CD4-positive, alpha-beta T cell treated with Interleukin-15 for 1 hour (primary cell): ENCODE measurements around the gene KLHDC7B.

Source experiments
- DNase-seq: peaks from one replicate; pipeline ENCODE4 v3.0.0-alpha.2; 2020

The KLHDC7B gene

DNA sequence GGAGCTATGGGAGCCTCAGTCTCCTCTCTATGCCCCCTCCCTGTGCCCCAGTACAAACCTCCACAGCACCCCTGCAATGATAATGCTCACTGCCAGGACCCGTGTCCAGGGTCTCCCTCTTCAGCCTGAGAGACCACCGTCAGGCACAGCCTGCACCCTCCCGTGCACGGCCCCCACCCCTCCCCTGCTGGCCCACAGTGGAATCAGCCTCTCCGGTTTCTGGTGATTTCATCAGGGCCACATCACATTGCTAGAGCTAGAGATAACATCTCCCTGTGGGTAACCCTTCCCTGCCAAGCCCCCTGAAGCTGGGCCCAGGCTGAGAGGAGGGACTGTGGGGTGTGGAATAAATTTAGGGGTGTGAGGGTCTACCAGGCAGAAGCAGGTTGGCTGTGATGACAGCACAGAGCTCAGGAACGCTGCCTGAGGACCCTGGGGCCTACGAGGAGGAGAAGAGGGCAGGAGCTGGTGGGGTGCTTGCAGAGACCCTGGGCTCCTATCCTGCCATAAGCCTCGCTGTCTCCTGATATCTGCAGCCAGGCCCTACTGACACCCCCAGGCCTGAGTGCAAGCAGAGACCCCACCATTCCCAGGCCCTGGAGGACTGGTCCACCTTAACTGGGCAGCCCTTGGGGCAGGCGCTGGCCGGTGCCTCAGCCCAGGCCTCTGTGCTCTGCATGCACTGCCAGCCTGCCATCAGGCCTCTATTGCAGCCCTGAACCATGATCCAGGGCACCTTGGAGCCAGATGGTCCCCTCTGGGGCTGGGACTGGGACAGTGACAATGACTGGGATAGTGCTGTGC is at the start of gene KLHDC7B:
Gene KLHDC7B, plus strand, starts transcription at position 378 of the 804 bp plus-strand sequence. Its CDS starts 345 bp downstream, at position 723.
- no peak for DNase-seq

- no peak for DNase-seq
Observed at GRCh38 chr22:50497093-50497492, 48.6 kb upstream of the KLHDC7B start.

GRCh38 chr22:50498322-50498890 is 47.3 kb upstream of the KLHDC7B start:
- DNase-seq = peak; percentile 75

- no peak for DNase-seq
Observed at GRCh38 chr22:50500452-50500851, 45.2 kb upstream of the KLHDC7B start.

DNA sequence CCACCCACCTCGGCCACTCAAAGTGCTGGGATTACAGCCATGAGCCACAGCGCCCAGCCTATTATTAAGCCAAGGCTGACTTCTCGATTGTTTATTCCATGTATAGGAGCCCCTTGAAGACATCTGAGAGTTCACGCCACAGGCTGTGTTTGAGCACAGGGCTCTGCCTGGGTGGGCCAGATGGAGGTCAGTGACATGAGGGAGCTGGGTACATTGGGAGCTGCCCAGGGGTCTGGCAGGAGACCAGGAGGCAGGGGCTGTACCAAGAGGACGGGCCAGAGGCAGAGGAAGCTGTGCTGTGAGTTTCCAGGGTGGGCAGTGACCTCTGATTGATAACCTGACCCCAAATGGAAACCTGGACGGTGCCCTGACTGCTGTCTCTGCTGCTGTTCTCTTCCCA is 43.6 kb upstream of the KLHDC7B start:
- DNase-seq = no peak

GRCh38 chr22:50502628-50503474 is 42.8 kb upstream of the KLHDC7B start:
- DNase-seq = no peak

DNA sequence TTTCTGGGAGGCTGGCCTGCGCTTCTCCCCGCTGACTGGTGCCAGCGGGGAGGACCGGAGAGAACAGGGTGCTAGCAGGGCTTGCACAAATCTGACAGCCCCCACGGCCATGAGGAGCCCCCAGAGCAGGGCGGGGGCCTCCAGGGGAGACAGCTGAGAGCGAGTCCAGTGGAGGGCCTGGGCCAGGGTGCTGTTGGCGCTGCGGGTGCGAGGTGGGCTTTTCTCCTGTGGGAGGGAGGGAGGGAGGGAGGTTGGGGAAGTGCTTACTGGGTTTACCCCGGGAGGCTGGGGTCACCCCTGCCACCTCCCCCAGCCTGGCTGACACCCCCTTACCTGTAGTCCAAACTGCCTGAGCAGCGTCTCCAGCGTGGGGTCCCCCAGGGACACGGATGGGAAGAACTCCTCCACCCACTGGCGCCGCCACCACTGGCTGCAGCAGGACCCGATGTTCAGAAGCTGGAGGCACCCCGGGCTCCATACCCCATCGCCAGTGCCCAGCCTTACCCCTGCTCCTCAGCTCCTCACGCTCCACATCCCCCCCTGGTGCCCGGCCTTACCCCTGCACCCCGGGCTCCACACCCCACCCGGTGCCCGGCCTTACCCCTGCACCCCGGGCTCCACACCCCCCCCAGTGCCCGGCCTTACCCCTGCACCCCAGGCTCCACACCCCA is 42.1 kb upstream of the KLHDC7B start:
- DNase-seq = no peak

DNA sequence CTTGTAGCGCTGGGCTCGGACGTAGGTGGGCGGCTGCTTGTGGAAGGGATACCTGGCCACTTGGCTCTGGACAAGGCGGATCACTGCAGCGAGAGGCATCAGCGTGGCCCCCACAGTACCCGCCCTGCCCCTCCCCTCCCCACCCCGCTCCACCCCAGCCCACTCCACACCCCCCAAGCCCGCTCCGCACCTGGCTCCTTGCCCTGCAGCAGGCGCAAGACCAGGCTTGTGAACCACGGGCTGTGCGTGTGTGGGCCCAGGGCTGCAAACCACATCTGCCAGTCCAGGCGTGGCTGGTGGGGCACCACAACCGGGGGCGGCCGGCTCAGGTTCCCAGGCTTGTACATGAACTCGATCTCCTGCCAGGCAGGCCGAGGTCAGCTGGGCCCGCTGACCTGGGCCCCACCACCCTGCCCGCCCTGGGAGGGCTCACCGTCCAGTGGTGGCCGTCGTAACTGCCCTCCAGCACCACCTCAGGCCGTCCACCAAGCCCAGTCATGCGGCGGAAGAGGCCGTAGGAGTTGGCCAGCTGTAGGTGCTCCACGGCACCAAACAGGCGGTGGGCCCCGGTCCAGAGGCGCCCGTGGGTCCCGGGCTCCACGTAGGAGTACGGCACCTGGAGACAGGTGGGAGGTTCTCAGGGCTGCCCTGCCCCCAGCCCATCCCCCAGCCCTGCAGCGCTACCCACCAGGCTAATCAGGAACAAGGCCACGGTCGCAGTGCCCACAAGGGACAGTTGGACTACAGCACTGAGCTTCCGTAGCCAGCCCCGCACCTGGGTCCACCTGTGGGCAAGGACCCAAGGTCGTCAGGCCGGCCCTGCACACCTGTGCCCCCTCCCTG is 41.1 kb upstream of the KLHDC7B start:
- DNase-seq = no peak

DNA sequence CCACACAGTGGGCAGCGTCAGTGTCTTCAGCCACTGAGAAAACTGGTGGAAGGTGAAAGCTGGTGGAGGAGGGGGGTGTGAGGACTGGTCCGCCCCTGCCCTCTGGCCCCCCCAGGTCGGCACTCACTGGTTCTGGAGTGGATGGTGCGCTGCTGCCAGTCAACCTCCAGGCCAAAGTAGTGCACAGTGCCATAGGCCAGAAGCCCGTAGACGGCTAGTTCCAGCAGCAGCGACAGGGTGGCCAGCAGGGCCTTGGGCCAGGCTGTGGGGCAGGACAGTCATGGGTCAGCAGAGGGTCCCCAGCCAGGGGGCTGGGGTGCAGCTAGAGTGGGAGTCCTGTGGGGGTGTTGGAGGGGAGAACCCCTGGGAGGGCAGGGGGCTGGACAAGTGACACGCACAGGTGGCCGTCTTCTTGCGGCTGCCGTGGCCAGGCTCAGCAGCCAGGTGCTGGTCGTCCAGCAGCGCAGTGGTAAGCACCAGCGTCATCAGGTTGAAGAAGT is 40.4 kb upstream of the KLHDC7B start:
- no peak for DNase-seq

- no peak for DNase-seq
Observed at GRCh38 chr22:50505776-50506610, 39.7 kb upstream of the KLHDC7B start.

DNA sequence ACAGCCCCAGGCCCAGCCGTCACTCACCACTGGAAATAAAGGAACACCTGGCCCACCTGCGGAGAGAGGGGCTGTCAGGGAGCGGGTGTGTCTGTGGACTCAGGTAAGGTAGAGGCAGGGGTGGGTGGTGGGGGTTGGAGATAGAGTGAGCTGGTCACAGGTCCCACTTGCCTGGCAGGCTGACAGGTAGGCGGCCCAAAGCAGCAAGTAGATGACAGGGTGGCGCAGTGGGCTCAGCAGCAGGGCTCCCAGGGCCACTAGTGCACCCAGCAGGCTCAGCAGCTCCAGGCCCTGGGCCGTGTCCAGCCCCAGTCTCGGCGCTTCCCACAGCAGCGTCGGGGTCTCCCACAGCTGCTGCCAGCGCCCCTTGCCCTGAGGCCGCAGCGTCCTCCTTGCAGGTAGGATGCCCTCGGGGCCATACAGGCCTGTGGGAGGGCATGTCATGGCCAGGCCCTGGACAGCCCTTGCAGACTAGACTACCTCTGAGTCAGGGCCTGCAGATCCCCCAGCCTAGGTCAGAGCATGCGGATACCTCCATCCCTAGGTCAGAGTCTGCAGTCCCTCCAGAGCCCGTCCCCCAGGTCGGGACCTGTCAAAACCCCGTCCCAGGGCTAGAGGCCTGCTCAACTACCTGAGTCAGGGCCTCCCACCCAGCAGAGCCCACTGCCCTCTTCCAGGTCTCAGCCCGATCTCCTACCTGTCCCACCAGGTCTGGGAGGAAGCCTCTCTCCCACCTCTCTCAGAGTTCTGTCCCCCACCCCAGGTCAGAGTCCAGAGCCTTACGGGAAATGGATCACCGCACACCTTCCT is 38.9 kb upstream of the KLHDC7B start:
- no peak for DNase-seq

DNA sequence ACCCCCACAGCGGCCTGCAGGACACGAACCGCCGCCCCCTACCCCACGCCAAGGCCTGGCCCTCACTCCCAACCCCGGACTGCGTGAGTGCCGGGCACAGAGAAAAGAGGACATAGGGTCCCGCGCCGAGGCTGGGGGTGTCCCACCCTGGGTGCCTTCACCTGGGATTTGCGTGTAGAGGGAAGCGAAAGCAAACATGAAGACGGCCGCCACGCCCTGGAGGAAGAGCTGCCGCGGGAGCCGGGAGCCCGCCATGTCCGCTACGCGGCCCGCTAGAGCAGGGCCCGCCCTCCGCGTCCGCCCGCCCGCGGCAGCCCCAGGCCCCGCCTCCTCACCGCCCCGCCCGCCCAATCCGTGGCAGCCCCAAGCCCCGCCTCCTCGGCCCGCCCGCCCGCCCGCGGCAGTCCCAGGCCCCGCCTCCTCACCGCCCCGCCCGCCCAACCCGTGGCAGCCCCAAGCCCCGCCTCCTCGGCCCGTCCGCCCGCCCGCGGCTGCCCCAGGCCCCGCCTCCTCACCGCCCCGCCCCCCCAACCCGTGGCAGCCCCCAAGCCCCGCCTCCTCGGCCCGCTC is 38.2 kb upstream of the KLHDC7B start, which contains the start of gene LMF2:
Gene LMF2, minus strand, starts transcription at position 282 of the 570 bp plus-strand sequence. Its CDS starts 27 bp downstream, at position 255.
- peak; percentile 93 for DNase-seq

- DNase-seq = peak; percentile 97
Observed at GRCh38 chr22:50507991-50508884, 37.5 kb upstream of the KLHDC7B start, which contains the start of gene NCAPH2. TSS of gene NCAPH2 (plus strand) at chr22:50508224. CDS start at chr22:50508338, 114 bp downstream.

GRCh38 chr22:50508897-50509296 is 36.8 kb upstream of the KLHDC7B start:
- no peak for DNase-seq

DNA sequence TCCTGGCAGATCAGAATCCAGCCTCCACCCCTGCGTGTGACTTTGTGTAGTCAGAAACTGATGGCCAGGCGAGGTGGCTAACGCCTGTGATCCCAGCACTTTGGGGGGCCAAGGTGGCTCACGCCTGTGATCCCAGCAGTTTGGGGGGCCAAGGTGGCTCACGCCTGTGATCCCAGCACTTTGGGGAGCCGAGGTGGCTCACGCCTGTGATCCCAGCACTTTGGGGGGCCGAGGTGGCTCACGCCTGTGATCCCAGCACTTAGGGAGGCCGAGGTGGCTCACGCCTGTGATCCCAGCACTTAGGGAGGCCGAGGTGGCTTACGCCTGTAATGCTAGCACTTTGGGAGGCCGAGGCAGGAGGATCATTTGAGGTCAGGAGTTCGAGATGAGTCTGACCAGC is 32.5 kb upstream of the KLHDC7B start:
- DNase-seq = no peak

GRCh38 chr22:50516068-50516467 is 29.6 kb upstream of the KLHDC7B start:
- no peak for DNase-seq

DNA sequence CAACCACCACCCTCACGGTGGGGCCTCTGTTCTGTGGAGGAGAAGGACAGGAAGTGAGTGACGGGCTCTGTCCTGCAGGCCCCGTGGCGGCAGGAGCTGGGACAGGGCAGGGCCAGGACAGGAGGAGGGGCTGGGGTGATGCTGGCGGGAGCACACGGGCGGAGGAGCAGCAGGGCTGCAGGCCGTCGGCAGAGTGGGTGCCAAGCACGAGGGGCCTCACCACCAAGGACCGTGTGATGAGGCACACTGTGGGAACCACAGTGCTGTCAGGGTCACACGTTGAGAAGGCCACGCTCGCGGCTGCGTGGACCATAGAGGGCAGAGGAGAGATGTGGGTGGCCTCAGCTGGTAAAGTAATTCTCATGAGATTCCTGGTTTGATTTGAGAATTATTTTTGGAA is 28.8 kb upstream of the KLHDC7B start:
- no peak for DNase-seq
